GM18861 (cell line): ENCODE measurements around the gene DEFB121.
"Not testable (repeated sequence)": the region's sequence is repeated elsewhere in the genome, so short reads cannot be mapped to it uniquely, and the experiment has no call there.

Experiments used
- ATAC-seq: cut with Tn5 transposase; IDR thresholded peaks from one replicate; pipeline ENCODE4 v1.9.1; 2021; ENCODE audit not compliant: unreplicated experiment

DEFB121 gene

GRCh38 chr20:31406115-31406514, at the start of gene DEFB121:
Gene DEFB121, minus strand, starts transcription at chr20:31406215. Its CDS starts 63 bp downstream, at chr20:31406152.
- no peak for ATAC-seq

GRCh38 chr20:31454361-31454760, 48.3 kb upstream of the DEFB121 start:
- ATAC-seq: no peak

GRCh38 chr20:31452575-31452974, 46.6 kb upstream of the DEFB121 start:
- ATAC-seq: no peak

- no peak for ATAC-seq
Measured at GRCh38 chr20:31449511-31450414, 43.7 kb upstream of the DEFB121 start.

- ATAC-seq: no peak
Measured at GRCh38 chr20:31446084-31446819, 40.2 kb upstream of the DEFB121 start.

- ATAC-seq: no peak
Measured at GRCh38 chr20:31440012-31440659, 34.1 kb upstream of the DEFB121 start, which contains the start of gene DEFB123. Gene DEFB123, plus strand, starts transcription at chr20:31440632. Its CDS starts 67 bp downstream, at chr20:31440699.

- ATAC-seq: no peak
Measured at GRCh38 chr20:31430568-31431115, 24.6 kb upstream of the DEFB121 start.

GRCh38 chr20:31427576-31427975, 21.6 kb upstream of the DEFB121 start:
- ATAC-seq: not testable (repeated sequence)

GRCh38 chr20:31426891-31427551, 21.0 kb upstream of the DEFB121 start:
- not testable (repeated sequence) for ATAC-seq

- no peak for ATAC-seq
Measured at GRCh38 chr20:31425797-31426196, 19.8 kb upstream of the DEFB121 start.

GRCh38 chr20:31418307-31418706, 12.3 kb upstream of the DEFB121 start:
- ATAC-seq: no peak

GRCh38 chr20:31415653-31416052, 9.6 kb upstream of the DEFB121 start:
- no peak for ATAC-seq

GRCh38 chr20:31414381-31414780, 8.4 kb upstream of the DEFB121 start:
- ATAC-seq: no peak

- ATAC-seq: no peak
Measured at GRCh38 chr20:31410011-31410410, 4.0 kb upstream of the DEFB121 start.

GRCh38 chr20:31403886-31404285, 2.1 kb downstream of the DEFB121 start:
- no peak for ATAC-seq

- ATAC-seq: no peak
Measured at GRCh38 chr20:31394900-31395299, 11.1 kb downstream of the DEFB121 start.

- ATAC-seq: no peak
Measured at GRCh38 chr20:31392836-31393235, 13.2 kb downstream of the DEFB121 start.

- ATAC-seq: no peak
Measured at GRCh38 chr20:31390490-31390889, 15.5 kb downstream of the DEFB121 start, which contains the start of gene DEFB119. Gene DEFB119, minus strand, starts transcription at chr20:31390590. Its CDS starts 107 bp downstream, at chr20:31390483.

GRCh38 chr20:31374346-31374745, 31.7 kb downstream of the DEFB121 start:
- ATAC-seq: no peak

GRCh38 chr20:31368301-31368700, 37.7 kb downstream of the DEFB121 start, which contains the start of gene DEFB118:
Gene DEFB118, plus strand, starts transcription at chr20:31368601. Its CDS starts 50 bp downstream, at chr20:31368651.
- no peak for ATAC-seq
